Measurements from ENCODE around the gene PEAR1. TPM values are rescaled to one million over a fixed set of nuclear protein-coding genes. Genes with fewer than 3 reads are reported as not detected.

The PEAR1 gene
- total RNA-seq, 1 donor from 2014 or later: not detected

DNA sequence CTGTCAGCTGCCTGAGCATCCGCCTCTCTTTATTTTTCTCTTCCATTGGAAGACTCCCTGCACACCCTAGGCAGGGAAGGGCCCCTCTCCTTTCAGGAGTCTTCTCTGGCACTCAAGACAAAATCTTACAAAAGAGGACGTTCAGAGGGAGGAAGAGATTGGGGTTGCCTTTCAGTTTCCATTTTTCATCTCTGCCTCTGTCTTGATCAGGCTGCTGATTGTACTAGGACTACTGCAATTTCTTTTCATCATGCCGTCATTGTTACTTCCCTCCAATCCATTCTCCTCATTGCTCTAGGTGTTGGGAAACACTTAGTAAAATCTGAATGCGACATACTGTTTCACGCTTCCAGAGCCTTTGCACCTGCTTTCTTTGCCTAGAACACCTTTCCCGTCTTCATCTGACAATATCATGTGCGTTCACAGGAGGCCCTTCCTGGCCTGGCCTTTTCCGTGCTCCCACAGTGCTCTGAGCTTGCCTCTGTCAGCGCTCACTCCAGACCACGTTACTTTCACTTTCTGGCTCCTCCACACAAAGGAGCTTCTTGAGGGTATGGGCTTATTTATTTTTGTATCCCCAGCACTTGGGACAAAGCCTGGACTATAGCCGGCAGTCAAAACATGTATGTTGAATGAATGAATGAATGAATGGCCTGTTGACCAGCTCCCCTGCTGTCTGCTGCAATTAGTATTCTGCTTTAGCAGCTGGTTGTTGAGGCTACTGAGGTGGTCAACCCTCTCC is 37.9 kb downstream of the PEAR1 start:
- Mint-ChIP-seq H3K27me3 (peaks cover 54% of the 10 kb centered on the region), H3K36me3 (ENCODE audit: low read depth) (no peaks in the 10 kb centered on the region), H3K27ac (no peak overlapping the region), H3K9me3 (no peaks in the 10 kb centered on the region), H3K4me1 (peaks cover 7% of the 10 kb centered on the region), H3K4me3 (no peak overlapping the region)
- intact Hi-C loops (cut with micrococcal nuclease): no loop called here
- ChIA-PET POLR2A (no interaction called here), CTCF (no interaction called here)
- ATAC-seq (ENCODE audit: low read depth) (no peak), DNase-seq (no peak)
- TF ChIP-seq CTCF (IDR thresholded peaks at IDR 0.05): no peak

- Mint-ChIP-seq H3K4me3 (no peak overlapping the region), H3K36me3 (ENCODE audit: low read depth) (no peaks in the 10 kb centered on the region), H3K9me3 (no peaks in the 10 kb centered on the region), H3K27ac (no peak overlapping the region), H3K4me1 (peaks cover 7% of the 10 kb centered on the region), H3K27me3 (peaks cover 48% of the 10 kb centered on the region)
- DNase-seq (no peak), ATAC-seq (ENCODE audit: low read depth) (no peak)
- TF ChIP-seq CTCF (IDR thresholded peaks at IDR 0.05): no peak
- intact Hi-C loops (cut with micrococcal nuclease): no loop called here
- CTCF ChIA-PET: no interaction called here
- POLR2A ChIA-PET: no interaction called here
Measured at GRCh38 chr1:156931974-156932710, 38.6 kb downstream of the PEAR1 start.

DNA sequence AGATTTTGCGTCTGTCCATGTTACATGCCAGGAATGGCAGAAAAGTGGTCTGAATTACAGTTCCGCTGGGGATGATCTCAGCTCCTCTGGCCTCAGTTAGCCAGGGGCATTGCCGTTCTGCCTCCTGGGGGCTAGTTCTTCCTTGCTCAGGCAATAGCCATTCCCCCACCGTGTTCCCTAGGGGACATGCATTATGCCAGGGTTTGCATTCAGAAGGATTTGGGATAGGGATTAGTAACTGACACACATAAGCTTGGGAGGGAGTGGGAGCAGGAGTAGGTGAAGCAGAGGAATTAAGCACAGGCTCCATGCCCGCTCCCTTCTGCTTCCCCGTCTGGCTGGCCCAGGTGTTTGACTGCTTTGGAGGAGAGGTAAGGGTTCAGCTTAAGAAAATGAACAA is 39.6 kb downstream of the PEAR1 start:
- CTCF ChIA-PET: no interaction called here
- TF ChIP-seq CTCF (IDR thresholded peaks at IDR 0.05): no peak
- ATAC-seq (ENCODE audit: low read depth) (no peak), DNase-seq (no peak)
- intact Hi-C loops (cut with micrococcal nuclease): no loop called here
- H3K4me3 Mint-ChIP-seq: no peak overlapping the region
- H3K27me3 Mint-ChIP-seq: peaks cover 42% of the 10 kb centered on the region
- no peak overlapping the region for H3K27ac Mint-ChIP-seq
- no peaks in the 10 kb centered on the region for H3K36me3 Mint-ChIP-seq (ENCODE audit: low read depth)
- POLR2A ChIA-PET: no interaction called here
- H3K9me3 Mint-ChIP-seq: no peaks in the 10 kb centered on the region
- peaks cover 3% of the 10 kb centered on the region for H3K4me1 Mint-ChIP-seq

GRCh38 chr1:156935505-156936128 is 42.1 kb downstream of the PEAR1 start:
- CTCF ChIA-PET: no interaction called here
- no peaks in the 10 kb centered on the region for H3K4me1 Mint-ChIP-seq
- ATAC-seq (ENCODE audit: low read depth) (no peak), DNase-seq (no peak)
- H3K27me3 Mint-ChIP-seq: peaks cover 28% of the 10 kb centered on the region
- TF ChIP-seq CTCF (IDR thresholded peaks at IDR 0.05): no peak
- H3K9me3 Mint-ChIP-seq: no peaks in the 10 kb centered on the region
- intact Hi-C loops (cut with micrococcal nuclease): no loop called here
- no peaks in the 10 kb centered on the region for H3K36me3 Mint-ChIP-seq (ENCODE audit: low read depth)
- POLR2A ChIA-PET: no interaction called here
- H3K4me3 Mint-ChIP-seq: no peak overlapping the region
- H3K27ac Mint-ChIP-seq: no peak overlapping the region

DNA sequence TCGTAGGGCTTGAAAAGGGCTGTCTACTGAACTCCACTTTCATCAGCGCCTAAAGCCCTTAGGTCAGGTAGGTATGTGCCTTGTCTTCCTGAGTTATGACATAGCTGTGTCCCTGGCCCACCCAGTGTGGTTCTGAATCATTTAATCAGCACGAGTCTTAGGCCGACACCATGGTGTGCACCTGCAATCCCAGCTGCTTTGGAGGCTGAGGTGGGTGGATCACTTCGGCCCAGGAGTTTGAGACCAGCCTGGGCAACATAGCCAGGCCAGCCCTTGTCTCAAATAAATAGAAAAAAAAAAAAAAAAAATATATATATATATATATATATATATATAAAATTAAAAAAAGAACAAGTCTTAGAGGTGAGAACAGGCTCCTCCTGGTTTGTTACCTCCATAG is 42.7 kb downstream of the PEAR1 start:
- Mint-ChIP-seq H3K27me3 (peaks cover 22% of the 10 kb centered on the region), H3K36me3 (ENCODE audit: low read depth) (no peaks in the 10 kb centered on the region), H3K9me3 (no peaks in the 10 kb centered on the region), H3K4me1 (no peaks in the 10 kb centered on the region), H3K27ac (no peak overlapping the region), H3K4me3 (no peak overlapping the region)
- ATAC-seq (ENCODE audit: low read depth): no peak
- TF ChIP-seq CTCF (IDR thresholded peaks at IDR 0.05): no peak
- intact Hi-C loops (cut with micrococcal nuclease): no loop called here
- ChIA-PET POLR2A (no interaction called here), CTCF (no interaction called here)
- no peak for DNase-seq

Measured in activated B cell treated with CpG ODN at 0.5 μM for 24 hours (primary cell).